Measurements from ENCODE around the gene LETM1. TPM values are rescaled to one million over a fixed set of nuclear protein-coding genes. Genes with fewer than 3 reads are reported as not detected.
A peak's percentile ranks its signal among the peaks of the same experiment; 100 is the strongest.

LETM1 gene
- total and polyA plus RNA-seq, 2 donors (not counting 3 experiments of a cell fraction or from before 2014, with no cell fraction given) = 25.6 to 62.5 TPM

DNA sequence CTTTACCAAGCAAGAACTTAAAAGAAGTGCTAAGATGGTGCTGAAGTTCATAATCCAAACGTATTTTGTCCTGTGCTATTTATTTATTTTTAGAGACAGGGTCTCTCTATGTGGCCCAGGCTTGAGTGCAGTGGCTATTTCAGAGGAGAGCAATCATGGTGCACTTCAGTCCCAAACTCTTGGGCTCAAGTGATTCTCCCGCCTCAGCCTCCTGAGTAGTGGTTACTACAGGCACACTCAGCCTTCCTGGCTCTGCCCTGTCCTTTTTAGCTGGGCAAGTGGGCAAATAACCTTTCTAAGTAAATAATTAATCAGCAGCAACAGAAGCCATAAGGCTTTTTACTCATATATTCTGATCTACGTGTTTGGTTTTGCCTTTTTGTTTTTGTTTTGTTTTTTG, 17.8 kb upstream of the LETM1 start:
- Histone ChIP-seq H4K20me1 (replicated peaks; ENCODE audit: control insufficient read depth, extremely low read depth, insufficient read depth, low read length) (peaks cover 7% of the 10 kb centered on the region), H3K4me2 (ENCODE audit: insufficient read depth, low read length) (peak overlapping the region; percentile 96), H3K4me3 (replicated peaks in 1 of 3; ENCODE audit: insufficient read depth in 1 of 3, low read depth in 1 of 3, low read length in 3 of 3) (no peak overlapping the region), H3K79me2 (ENCODE audit: control insufficient read depth, insufficient read depth, low read length) (peaks cover 71% of the 10 kb centered on the region), H3K27ac (ENCODE audit: insufficient read depth, low read depth, low read length) (no peak overlapping the region), H3K4me1 (ENCODE audit: control insufficient read depth, extremely low read depth, insufficient read depth, low read length) (peaks cover 17% of the 10 kb centered on the region), H3K27me3 (ENCODE audit: control insufficient read depth in 2 of 2, insufficient read depth in 2 of 2, low read length in 2 of 2) (no peaks in the 10 kb centered on the region), H3K36me3 (ENCODE audit: control insufficient read depth in 2 of 2, extremely low read depth in 1 of 2, insufficient read depth in 2 of 2, low read length in 2 of 2) (no peaks in the 10 kb centered on the region), H2AFZ (ENCODE audit: low read depth, low read length) (no peak overlapping the region), H3K9me3 (replicated peaks; ENCODE audit: control insufficient read depth, insufficient read depth, low read length) (no peaks in the 10 kb centered on the region), H3K9ac (replicated peaks; ENCODE audit: extremely low read depth, insufficient read depth, low read length) (no peak overlapping the region), H3K9me1 (replicated peaks; ENCODE audit: control insufficient read depth, extremely low read depth, insufficient read depth, low read length) (no peaks in the 10 kb centered on the region)
- intact Hi-C loops (cut with micrococcal nuclease) (loop anchor here (1.0 kb wide), 1 partner anchor 37 kb away; no protein-coding TSS in a partner anchor), dilution Hi-C loops (cut with MboI; ENCODE audit: extremely low pct_ligation_motif_present, low sequenced_read_pairs) (no loop called here)
- CTCF ChIA-PET = interaction anchor here (1.2 to 4.8 kb wide), 3 partner anchors 13 to 27 kb away, joined by 4 to 28 read pairs (median 8); no protein-coding TSS in a partner anchor
- TF ChIP-seq, protein P1, sequence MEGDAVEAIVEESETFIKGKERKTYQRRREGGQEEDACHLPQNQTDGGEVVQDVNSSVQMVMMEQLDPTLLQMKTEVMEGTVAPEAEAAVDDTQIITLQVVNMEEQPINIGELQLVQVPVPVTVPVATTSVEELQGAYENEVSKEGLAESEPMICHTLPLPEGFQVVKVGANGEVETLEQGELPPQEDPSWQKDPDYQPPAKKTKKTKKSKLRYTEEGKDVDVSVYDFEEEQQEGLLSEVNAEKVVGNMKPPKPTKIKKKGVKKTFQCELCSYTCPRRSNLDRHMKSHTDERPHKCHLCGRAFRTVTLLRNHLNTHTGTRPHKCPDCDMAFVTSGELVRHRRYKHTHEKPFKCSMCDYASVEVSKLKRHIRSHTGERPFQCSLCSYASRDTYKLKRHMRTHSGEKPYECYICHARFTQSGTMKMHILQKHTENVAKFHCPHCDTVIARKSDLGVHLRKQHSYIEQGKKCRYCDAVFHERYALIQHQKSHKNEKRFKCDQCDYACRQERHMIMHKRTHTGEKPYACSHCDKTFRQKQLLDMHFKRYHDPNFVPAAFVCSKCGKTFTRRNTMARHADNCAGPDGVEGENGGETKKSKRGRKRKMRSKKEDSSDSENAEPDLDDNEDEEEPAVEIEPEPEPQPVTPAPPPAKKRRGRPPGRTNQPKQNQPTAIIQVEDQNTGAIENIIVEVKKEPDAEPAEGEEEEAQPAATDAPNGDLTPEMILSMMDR (IDR thresholded peaks at IDR 0.05; ENCODE audit: extremely low read depth in 1 of 2, insufficient read depth in 1 of 2, low read depth in 1 of 2, low read length in 2 of 2) = no peak
- TF ChIP-seq POLR2AphosphoS5 (IDR thresholded peaks at IDR 0.05; ENCODE audit: insufficient read depth, low read depth, low read length) (no peak), POLR2A (IDR thresholded peaks at IDR 0.05; ENCODE audit: low read depth, low read length) (no peak), GATA2 (IDR thresholded peaks at IDR 0.05; ENCODE audit: insufficient read depth, insufficient read length, low read depth, low read length) (no peak), EZH2 (IDR thresholded peaks at IDR 0.05; ENCODE audit: borderline replicate concordance, low read depth, low read length, severe bottlenecking) (no peak), MYC (IDR thresholded peaks at IDR 0.05; ENCODE audit: low read depth, low read length) (no peak)
- FAIRE-seq (no peak), DNase-seq (ENCODE audit: low read depth, low spot score) (no peak)
- POLR2A ChIA-PET = no interaction called here
- no TSS peak for BruUV-seq (replicated peaks)

Data from endothelial cell of umbilical vein (primary cell).